ENCODE data around the gene BAZ2B.

The BAZ2B gene

GRCh38 chr2:159591221-159591620 is 25.1 kb downstream of the BAZ2B start:
- DNase-seq (ENCODE audit: low read depth in 1 of 2, low spot score in 1 of 2) = no peak
- TF ChIP-seq JUND (IDR thresholded peaks at IDR 0.05; ENCODE audit: low read depth) = no peak
- in situ Hi-C loops (cut with HindIII; ENCODE audit: low pct_unique_long_range_greater_than_20kb, low sequenced_read_pairs) = no loop called here

GRCh38 chr2:159589286-159589685 is 27.1 kb downstream of the BAZ2B start:
- no peak for DNase-seq (ENCODE audit: low read depth in 1 of 2, low spot score in 1 of 2)
- no peak for TF ChIP-seq JUND (IDR thresholded peaks at IDR 0.05; ENCODE audit: low read depth)
- in situ Hi-C loops (cut with HindIII; ENCODE audit: low pct_unique_long_range_greater_than_20kb, low sequenced_read_pairs) = no loop called here

- TF ChIP-seq JUND (IDR thresholded peaks at IDR 0.05; ENCODE audit: low read depth) = no peak
- in situ Hi-C loops (cut with HindIII; ENCODE audit: low pct_unique_long_range_greater_than_20kb, low sequenced_read_pairs) = no loop called here
- no peak for DNase-seq (ENCODE audit: low read depth in 1 of 2, low spot score in 1 of 2)
Observed at GRCh38 chr2:159586034-159586433, 30.3 kb downstream of the BAZ2B start.

GRCh38 chr2:159585622-159586021 is 30.7 kb downstream of the BAZ2B start:
- in situ Hi-C loops (cut with HindIII; ENCODE audit: low pct_unique_long_range_greater_than_20kb, low sequenced_read_pairs) = no loop called here

GRCh38 chr2:159584796-159585195 is 31.6 kb downstream of the BAZ2B start:
- no peak for DNase-seq (ENCODE audit: low read depth in 1 of 2, low spot score in 1 of 2)
- in situ Hi-C loops (cut with HindIII; ENCODE audit: low pct_unique_long_range_greater_than_20kb, low sequenced_read_pairs) = no loop called here
- no peak for TF ChIP-seq JUND (IDR thresholded peaks at IDR 0.05; ENCODE audit: low read depth)

More at GRCh38 chr2:159585622-159586021, 30.7 kb downstream of the BAZ2B start:
- TF ChIP-seq JUND (IDR thresholded peaks at IDR 0.05; ENCODE audit: low read depth) = no peak
- DNase-seq (ENCODE audit: low read depth in 1 of 2, low spot score in 1 of 2) = no peak

- in situ Hi-C loops (cut with HindIII; ENCODE audit: low pct_unique_long_range_greater_than_20kb, low sequenced_read_pairs) = no loop called here
- no peak for TF ChIP-seq JUND (IDR thresholded peaks at IDR 0.05; ENCODE audit: low read depth)
- DNase-seq (ENCODE audit: low read depth in 1 of 2, low spot score in 1 of 2) = no peak
Observed at GRCh38 chr2:159573846-159574606, 42.3 kb downstream of the BAZ2B start.

- in situ Hi-C loops (cut with HindIII; ENCODE audit: low pct_unique_long_range_greater_than_20kb, low sequenced_read_pairs) = no loop called here
- TF ChIP-seq JUND (IDR thresholded peaks at IDR 0.05; ENCODE audit: low read depth) = no peak
- no peak for DNase-seq (ENCODE audit: low read depth in 1 of 2, low spot score in 1 of 2)
Observed at GRCh38 chr2:159573294-159573693, 43.1 kb downstream of the BAZ2B start.

GRCh38 chr2:159572459-159572858 is 43.9 kb downstream of the BAZ2B start:
- in situ Hi-C loops (cut with HindIII; ENCODE audit: low pct_unique_long_range_greater_than_20kb, low sequenced_read_pairs) = no loop called here
- no peak for DNase-seq (ENCODE audit: low read depth in 1 of 2, low spot score in 1 of 2)

GRCh38 chr2:159571540-159572260 is 44.6 kb downstream of the BAZ2B start:
- TF ChIP-seq JUND (IDR thresholded peaks at IDR 0.05; ENCODE audit: low read depth) = no peak
- in situ Hi-C loops (cut with HindIII; ENCODE audit: low pct_unique_long_range_greater_than_20kb, low sequenced_read_pairs) = no loop called here
- DNase-seq (ENCODE audit: low read depth in 1 of 2, low spot score in 1 of 2) = no peak

More at GRCh38 chr2:159572459-159572858, 43.9 kb downstream of the BAZ2B start:
- TF ChIP-seq JUND (IDR thresholded peaks at IDR 0.05; ENCODE audit: low read depth) = no peak

GRCh38 chr2:159564081-159564480 is 52.3 kb downstream of the BAZ2B start:
- DNase-seq (ENCODE audit: low read depth in 1 of 2, low spot score in 1 of 2) = no peak
- in situ Hi-C loops (cut with HindIII; ENCODE audit: low pct_unique_long_range_greater_than_20kb, low sequenced_read_pairs) = no loop called here
- no peak for TF ChIP-seq JUND (IDR thresholded peaks at IDR 0.05; ENCODE audit: low read depth)

- in situ Hi-C loops (cut with HindIII; ENCODE audit: low pct_unique_long_range_greater_than_20kb, low sequenced_read_pairs) = no loop called here
- TF ChIP-seq JUND (IDR thresholded peaks at IDR 0.05; ENCODE audit: low read depth) = no peak
Observed at GRCh38 chr2:159562248-159562647, 54.1 kb downstream of the BAZ2B start.

GRCh38 chr2:159561786-159562185 is 54.6 kb downstream of the BAZ2B start:
- in situ Hi-C loops (cut with HindIII; ENCODE audit: low pct_unique_long_range_greater_than_20kb, low sequenced_read_pairs) = no loop called here

More at GRCh38 chr2:159562248-159562647, 54.1 kb downstream of the BAZ2B start:
- DNase-seq (ENCODE audit: low read depth in 1 of 2, low spot score in 1 of 2) = no peak

GRCh38 chr2:159561242-159561641 is 55.1 kb downstream of the BAZ2B start:
- no peak for TF ChIP-seq JUND (IDR thresholded peaks at IDR 0.05; ENCODE audit: low read depth)
- DNase-seq (ENCODE audit: low read depth in 1 of 2, low spot score in 1 of 2) = no peak
- in situ Hi-C loops (cut with HindIII; ENCODE audit: low pct_unique_long_range_greater_than_20kb, low sequenced_read_pairs) = no loop called here

More at GRCh38 chr2:159561786-159562185, 54.6 kb downstream of the BAZ2B start:
- DNase-seq (ENCODE audit: low read depth in 1 of 2, low spot score in 1 of 2) = no peak
- no peak for TF ChIP-seq JUND (IDR thresholded peaks at IDR 0.05; ENCODE audit: low read depth)
